ENCODE data around the gene HTR3A.

DNA sequence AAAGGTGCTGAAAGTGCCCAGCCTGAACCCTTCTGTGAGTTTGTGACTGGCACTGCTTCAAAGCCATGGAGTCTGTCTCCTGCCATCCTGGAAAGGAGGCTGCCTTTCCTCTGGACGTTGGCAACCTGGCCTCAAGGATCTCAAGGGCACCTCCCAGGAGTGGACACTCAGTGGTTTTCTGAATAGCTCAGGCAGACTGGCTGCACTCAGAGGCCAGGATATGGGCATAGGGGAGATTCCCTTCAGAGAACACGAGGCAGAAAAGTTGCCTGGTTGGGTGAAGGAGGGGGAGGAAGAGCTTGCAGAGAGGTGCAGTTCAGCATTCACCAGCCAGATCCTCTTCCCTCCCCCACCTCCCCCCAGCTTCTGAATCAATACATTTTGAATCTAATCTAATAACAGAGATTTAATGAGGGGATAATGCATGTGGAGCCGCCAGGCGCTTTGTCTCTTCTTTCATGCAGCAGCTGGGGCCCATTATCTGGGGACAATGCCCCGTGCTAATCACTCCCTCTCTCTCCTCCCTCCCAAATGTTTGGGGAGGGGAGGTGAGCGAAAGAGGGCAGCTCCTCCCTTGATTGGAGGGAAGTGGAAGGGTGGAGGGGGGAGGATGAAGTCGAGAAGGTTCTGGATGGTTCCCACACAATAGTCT, 17.7 kb downstream of the HTR3A start:
- TF ChIP-seq YY1 (IDR thresholded peaks at IDR 0.05; ENCODE audit: insufficient read depth, insufficient read length) (no peak), SUZ12 (IDR thresholded peaks at IDR 0.05; ENCODE audit: extremely low read depth, insufficient read depth, insufficient read length) (no peak), ZNF274 (IDR thresholded peaks at IDR 0.05; ENCODE audit: low read depth, low read length) (no peak)
